Stimulated activated CD8-positive, alpha-beta memory T cell treated with anti-CD3 and anti-CD28 coated beads, Interleukin-12 subunit alpha, Interleukin-12 subunit beta, amount 100 ng/mL, for 24 hours (primary cell): ENCODE measurements around the gene HOXB4.

Experiments
- DNase-seq: peaks from one replicate; pipeline ENCODE4 v3.0.0-alpha.2; 2020; ENCODE audit errors: extremely low read depth

Gene HOXB4

DNA sequence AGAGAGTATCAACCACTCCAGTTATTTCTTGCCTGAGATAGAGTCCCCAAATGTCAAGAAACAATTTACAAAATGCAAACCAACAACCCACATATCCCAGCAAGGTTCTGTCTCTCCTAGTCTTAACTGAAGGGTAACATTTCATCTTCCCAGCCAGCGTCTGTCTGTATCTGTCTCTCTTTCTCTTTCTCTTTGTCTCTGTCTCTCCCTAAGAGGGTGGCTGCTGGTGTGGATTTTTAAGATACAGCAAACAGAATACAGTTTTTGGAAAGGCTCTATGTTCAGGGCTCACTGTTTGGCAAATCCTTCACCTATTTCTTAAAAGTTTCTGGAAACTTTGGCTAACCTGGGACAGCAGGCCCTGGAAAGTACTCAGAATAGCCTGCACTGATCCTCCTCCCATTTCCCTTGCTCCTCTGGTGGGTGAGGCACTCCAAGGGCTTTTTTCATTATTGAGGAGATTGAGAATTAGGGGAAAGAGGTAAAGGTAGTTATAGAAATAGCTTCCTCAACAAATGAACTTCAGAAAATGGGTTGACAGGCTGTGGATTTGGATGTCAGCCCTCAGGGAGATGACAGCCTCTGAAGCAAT, 6.2 kb downstream of the HOXB4 start:
- DNase-seq: no peak

- DNase-seq: no peak
Measured at GRCh38 chr17:48571024-48571818, 6.9 kb downstream of the HOXB4 start.

- no peak for DNase-seq
Measured at GRCh38 chr17:48570325-48571023, 7.7 kb downstream of the HOXB4 start.

- DNase-seq: no peak
Measured at GRCh38 chr17:48569674-48570324, 8.4 kb downstream of the HOXB4 start.

GRCh38 chr17:48569240-48569582, 8.9 kb downstream of the HOXB4 start:
- DNase-seq: no peak

DNA sequence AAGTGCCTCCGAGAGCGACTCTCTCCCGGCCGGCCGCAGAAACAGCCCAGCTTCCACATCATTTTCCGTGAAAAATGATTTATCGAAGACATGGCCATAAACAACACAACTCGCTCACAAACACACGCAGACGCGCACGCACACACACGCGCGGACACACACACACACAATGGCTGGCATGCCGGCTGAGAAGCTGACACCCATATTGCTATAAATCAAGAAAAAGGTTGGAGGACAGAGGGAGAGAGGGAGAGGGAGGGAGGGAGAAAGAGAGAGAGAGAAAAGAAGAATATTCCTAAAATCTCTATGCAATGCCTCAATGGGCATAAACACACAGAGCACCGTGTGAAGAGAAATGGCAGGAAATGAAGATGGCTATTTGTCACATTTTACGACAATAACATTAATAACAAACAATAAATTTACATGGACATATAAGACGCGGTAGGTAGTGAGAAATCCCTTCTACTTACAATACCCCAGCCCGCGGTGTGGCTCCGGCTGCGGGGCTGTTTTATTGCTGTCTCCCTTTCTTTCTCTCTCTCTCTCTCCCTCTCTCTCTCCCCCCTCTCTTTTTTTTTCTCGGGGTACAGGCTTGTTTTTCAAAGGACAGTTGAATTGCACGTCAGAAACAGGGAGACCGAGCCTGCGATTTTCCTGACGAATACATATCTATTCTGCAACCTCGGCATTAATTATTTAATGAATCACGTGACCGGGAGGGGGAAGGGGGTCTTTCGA, 9.5 kb downstream of the HOXB4 start:
- DNase-seq: no peak

- DNase-seq: no peak
Measured at GRCh38 chr17:48567646-48568354, 10.3 kb downstream of the HOXB4 start.

DNA sequence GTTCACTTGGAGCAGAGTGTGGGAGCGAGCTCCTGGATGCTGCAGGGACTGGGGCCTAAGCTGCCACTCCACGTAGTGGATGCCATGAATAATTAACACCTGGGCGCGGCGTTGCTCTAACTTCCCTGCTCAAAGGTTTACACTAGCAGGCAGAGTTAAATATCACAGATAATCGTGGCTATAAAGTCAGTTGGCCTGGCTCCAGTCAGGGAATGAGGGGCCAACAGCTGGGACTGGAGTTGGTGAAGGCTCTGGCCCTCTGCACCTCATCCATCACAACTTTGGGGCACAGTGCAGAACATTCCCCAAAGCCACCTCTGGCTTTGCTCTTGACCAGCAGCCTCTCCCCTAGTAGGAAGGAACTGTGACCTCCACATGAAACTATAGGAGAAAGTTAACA, 10.9 kb downstream of the HOXB4 start:
- no peak for DNase-seq

GRCh38 chr17:48566717-48567116, 11.4 kb downstream of the HOXB4 start:
- DNase-seq: no peak

- DNase-seq: no peak
Measured at GRCh38 chr17:48565925-48566710, 12.0 kb downstream of the HOXB4 start.

DNA sequence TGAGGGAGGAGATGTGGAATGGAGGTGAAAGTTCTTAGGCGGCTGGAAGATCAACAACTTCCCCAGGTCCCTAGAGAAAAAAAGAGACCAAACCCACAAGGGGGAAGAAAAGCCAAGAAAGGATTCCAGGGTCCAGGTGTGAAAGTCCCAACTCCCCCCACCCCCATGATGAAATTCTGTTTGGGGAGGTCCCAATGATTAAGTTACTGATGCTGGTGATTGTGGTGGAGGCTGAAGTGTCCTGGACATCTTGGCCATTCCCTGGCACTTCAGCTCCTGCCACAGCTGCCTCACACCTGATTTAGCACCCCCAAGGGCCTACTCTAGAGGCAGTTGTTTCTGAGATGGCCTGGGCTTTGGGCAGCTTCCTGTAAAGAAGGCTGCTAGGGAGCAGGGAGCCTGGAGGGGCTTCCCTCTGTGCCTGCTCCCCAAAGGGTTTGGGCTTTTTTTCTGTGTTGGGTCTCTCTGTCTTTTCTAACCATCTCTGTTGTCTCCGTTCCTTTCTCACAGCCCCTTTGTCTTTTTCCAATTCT, 13.1 kb downstream of the HOXB4 start:
- no peak for DNase-seq

GRCh38 chr17:48564188-48565021, 13.7 kb downstream of the HOXB4 start:
- no peak for DNase-seq

DNA sequence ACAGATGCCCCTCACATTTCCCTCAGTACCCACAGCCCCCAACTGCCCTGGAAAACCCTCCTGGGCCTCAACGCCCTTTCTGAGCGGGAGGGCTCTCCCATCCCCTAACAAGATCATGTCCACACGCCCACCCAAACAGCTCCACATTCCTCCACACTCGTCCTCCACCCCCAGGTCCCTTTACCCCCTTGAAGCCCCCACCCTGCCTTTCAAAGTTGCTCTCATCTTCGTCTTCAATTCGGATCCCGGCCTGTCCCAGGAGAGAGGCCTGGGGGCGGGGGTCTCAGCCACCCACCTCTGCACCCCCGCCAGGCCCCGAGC, 14.3 kb downstream of the HOXB4 start:
- DNase-seq: no peak

- no peak for DNase-seq
Measured at GRCh38 chr17:48563385-48563838, 14.7 kb downstream of the HOXB4 start.

- no peak for DNase-seq
Measured at GRCh38 chr17:48562934-48563333, 15.2 kb downstream of the HOXB4 start.

- DNase-seq: no peak
Measured at GRCh38 chr17:48561884-48562810, 16.0 kb downstream of the HOXB4 start.

DNA sequence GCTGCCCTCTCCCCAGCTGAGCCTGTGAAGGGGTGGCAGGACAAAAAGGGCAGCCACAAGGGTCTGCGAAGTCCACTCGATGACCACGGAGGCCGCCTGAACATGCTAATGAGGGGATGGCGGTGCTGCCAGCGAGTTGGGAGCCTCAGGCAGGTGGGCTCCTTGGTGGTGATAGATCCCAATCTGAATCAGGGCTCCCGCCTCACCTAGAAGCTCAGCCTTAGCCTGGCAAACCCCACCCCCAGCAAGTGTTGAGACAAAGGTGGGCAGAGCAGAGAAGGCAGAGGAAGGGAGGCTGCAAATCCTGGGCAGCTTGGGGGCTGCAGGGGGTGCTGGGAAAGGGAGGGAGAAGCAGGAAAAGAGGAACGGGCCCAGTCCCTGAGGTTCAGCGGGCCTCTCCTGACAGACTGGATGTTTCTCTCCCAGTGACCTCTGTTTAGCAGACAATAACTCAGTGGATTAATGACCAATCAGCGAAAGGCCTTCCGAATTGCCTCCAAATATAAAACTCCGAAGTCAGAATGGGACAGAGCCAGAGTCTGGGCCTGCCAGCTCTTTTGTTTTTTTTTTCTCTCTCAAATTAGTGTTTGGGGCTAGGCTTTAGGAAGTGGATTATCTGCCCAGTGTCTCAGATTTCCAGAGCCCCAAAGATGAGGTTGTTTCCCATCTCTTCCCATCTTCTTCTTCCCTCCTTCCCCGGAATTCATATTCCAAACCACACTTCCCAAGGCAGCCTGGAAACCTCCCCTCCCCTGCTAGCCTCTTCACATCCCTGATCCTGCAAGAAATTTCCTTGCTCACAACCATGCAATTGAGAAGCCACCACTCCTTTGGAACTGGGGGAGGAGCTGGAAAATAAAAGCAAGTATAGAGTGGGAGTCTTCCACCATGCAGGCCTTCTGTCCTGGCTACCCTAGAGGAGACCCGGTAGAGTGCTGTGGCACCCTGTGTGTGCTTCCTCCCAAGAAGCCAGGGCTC, 18.0 kb downstream of the HOXB4 start:
- no peak for DNase-seq
